Central memory CD8-positive, alpha-beta T cell (primary cell): ENCODE data around the gene SYCE1L.
"Not testable (repeated sequence)": the region's sequence is repeated elsewhere in the genome, so short reads cannot be mapped to it uniquely, and the experiment has no call there.

Experiments used
- ATAC-seq: fragments of 150-1000 bp; cut with Tn5 transposase; replicated peaks from 2 replicates; pipeline ENCODE4 v1.10.0; 2022; ENCODE audit warnings: mild to moderate bottlenecking, moderate FRiP score, moderate number of reproducible peaks; ENCODE audit not compliant: poor library complexity, severe bottlenecking; ENCODE audit errors: extremely low read depth
- DNase-seq, 2 donors: peaks; one replicate each; pipeline ENCODE4 v3.0.0; 2021; ENCODE audit warnings: low spot score in 2 of 2
- H3K27ac Mint-ChIP-seq: one replicate; pipeline ENCODE4 v1.8.0; 2022; ENCODE audit warnings: low read depth, mild to moderate bottlenecking, moderate library complexity, mixed read lengths
- H3K27me3 Mint-ChIP-seq: one replicate; pipeline ENCODE4 v1.8.0; 2022; ENCODE audit warnings: mixed read lengths
- H3K36me3 Mint-ChIP-seq: one replicate; pipeline ENCODE4 v1.8.0; 2022; ENCODE audit warnings: mild to moderate bottlenecking, moderate library complexity, mixed read lengths; ENCODE audit not compliant: insufficient read depth
- H3K4me1 Mint-ChIP-seq: one replicate; pipeline ENCODE4 v1.8.0; 2022; ENCODE audit warnings: mixed read lengths
- H3K4me3 Mint-ChIP-seq: one replicate; pipeline ENCODE4 v1.8.0; 2022; ENCODE audit warnings: mild to moderate bottlenecking, moderate library complexity, mixed read lengths
- H3K9me3 Mint-ChIP-seq: one replicate; pipeline ENCODE4 v1.8.0; 2022; ENCODE audit warnings: mixed read lengths

SYCE1L gene

GRCh38 chr16:77236063-77236511, 36.9 kb downstream of the SYCE1L start:
- peaks cover 30% of the 10 kb centered on the region for H3K27me3 Mint-ChIP-seq
- DNase-seq: peak; percentile 79 to 82
- peak; percentile 96 for ATAC-seq
- H3K4me1 Mint-ChIP-seq: peaks cover 5% of the 10 kb centered on the region
- no peak overlapping the region for H3K4me3 Mint-ChIP-seq
- no peaks in the 10 kb centered on the region for H3K9me3 Mint-ChIP-seq
- H3K36me3 Mint-ChIP-seq: peaks cover 1% of the 10 kb centered on the region
- no peak overlapping the region for H3K27ac Mint-ChIP-seq

GRCh38 chr16:77238593-77238992, 39.4 kb downstream of the SYCE1L start:
- DNase-seq: no peak
- Mint-ChIP-seq H3K4me1 (peaks cover 5% of the 10 kb centered on the region), H3K36me3 (peaks cover 1% of the 10 kb centered on the region), H3K4me3 (no peak overlapping the region), H3K9me3 (no peaks in the 10 kb centered on the region), H3K27me3 (peaks cover 16% of the 10 kb centered on the region), H3K27ac (no peak overlapping the region)
- ATAC-seq: no peak

- H3K36me3 Mint-ChIP-seq, H3K27ac Mint-ChIP-seq, ATAC-seq, DNase-seq, H3K4me3 Mint-ChIP-seq, H3K4me1 Mint-ChIP-seq, H3K27me3 Mint-ChIP-seq, H3K9me3 Mint-ChIP-seq: not testable (repeated sequence)
Observed at GRCh38 chr16:77242471-77242870, 43.3 kb downstream of the SYCE1L start.

GRCh38 chr16:77246150-77246549, 46.9 kb downstream of the SYCE1L start:
- no peak overlapping the region for H3K4me3 Mint-ChIP-seq
- H3K9me3 Mint-ChIP-seq: no peaks in the 10 kb centered on the region
- H3K27me3 Mint-ChIP-seq: peaks cover 9% of the 10 kb centered on the region
- ATAC-seq (no peak), DNase-seq (no peak)
- H3K27ac Mint-ChIP-seq: no peak overlapping the region
- no peaks in the 10 kb centered on the region for H3K4me1 Mint-ChIP-seq
- H3K36me3 Mint-ChIP-seq: no peaks in the 10 kb centered on the region

- no peaks in the 10 kb centered on the region for H3K9me3 Mint-ChIP-seq
- H3K4me3 Mint-ChIP-seq: no peak overlapping the region
- no peaks in the 10 kb centered on the region for H3K36me3 Mint-ChIP-seq
- H3K27me3 Mint-ChIP-seq: peaks cover 32% of the 10 kb centered on the region
- no peaks in the 10 kb centered on the region for H3K4me1 Mint-ChIP-seq
- DNase-seq: no peak
- no peak overlapping the region for H3K27ac Mint-ChIP-seq
- no peak for ATAC-seq
Observed at GRCh38 chr16:77250400-77250799, 51.2 kb downstream of the SYCE1L start.
